Liver (tissue), 10 donors: ENCODE data around the gene RNF214. TPM values are rescaled to one million over a fixed set of nuclear protein-coding genes. Genes with fewer than 3 reads are reported as not detected.

Experiments
- DNase-seq: peaks from one replicate; pipeline ENCODE4 v3.0.0-alpha.2; 2017; ENCODE audit warnings: low spot score
- H3K27ac ChIP-seq, 2 donors: one replicate each; pipeline ENCODE4 v1.7.0; 2013; ENCODE audit warnings: inconsistent platforms in 2 of 2, low read length in 2 of 2, control low read depth in 1 of 2, low read depth in 1 of 2, mild to moderate bottlenecking in 1 of 2
- H3K27me3 ChIP-seq, 4 donors: one replicate each; pipeline versions ENCODE4 v1.6.1 to v1.7.0; 2013; ENCODE audit warnings: low read length in 3 of 4, inconsistent platforms in 1 of 4, mild to moderate bottlenecking in 1 of 4, moderate library complexity in 1 of 4; ENCODE audit not compliant: control insufficient read depth in 4 of 4, insufficient read depth in 4 of 4
- H3K36me3 ChIP-seq, 4 donors: one replicate each; pipeline versions ENCODE4 v1.6.1 to v1.7.0; 2013; ENCODE audit warnings: low read length in 3 of 4, mild to moderate bottlenecking in 3 of 4, low read depth in 1 of 4, moderate library complexity in 1 of 4; ENCODE audit not compliant: control insufficient read depth in 4 of 4, insufficient read depth in 3 of 4
- H3K4me1 ChIP-seq, 4 donors: one replicate each; pipeline versions ENCODE4 v1.6.1 to v1.7.0; 2013; ENCODE audit warnings: low read length in 3 of 4, mild to moderate bottlenecking in 3 of 4, moderate library complexity in 1 of 4; ENCODE audit not compliant: control insufficient read depth in 4 of 4, insufficient read depth in 4 of 4
- H3K4me3 ChIP-seq, 3 donors: one replicate each; pipeline versions ENCODE4 v1.6.1 to v1.7.0; 2013; ENCODE audit warnings: low read length in 3 of 3, control low read depth in 1 of 3, low read depth in 1 of 3, mild to moderate bottlenecking in 1 of 3
- H3K9ac ChIP-seq, 2 donors: one replicate each; pipeline ENCODE4 v1.7.0; 2013; ENCODE audit warnings: low read length in 2 of 2, mild to moderate bottlenecking in 2 of 2, moderate library complexity in 2 of 2, control low read depth in 1 of 2, low read depth in 1 of 2
- H3K9me3 ChIP-seq, 4 donors: one replicate each; pipeline versions ENCODE4 v1.6.1 to v1.7.0; 2013; ENCODE audit warnings: low read length in 3 of 4; ENCODE audit not compliant: control insufficient read depth in 4 of 4
- FOXA1 ChIP-seq: IDR thresholded peaks from 2 replicates; pipeline ENCODE4 v1.6.1; 2016; ENCODE audit warnings: antibody characterized with exemption
- FOXA2 ChIP-seq: IDR thresholded peaks from 2 replicates; pipeline ENCODE4 v1.6.1; 2016; ENCODE audit warnings: antibody characterized with exemption
- GABPA ChIP-seq, 2 donors: IDR thresholded peaks in 1 of 2; conservative IDR thresholded peaks in 1 of 2; 2 replicates each; pipeline ENCODE4 v1.6.1; 2016; ENCODE audit warnings: antibody characterized with exemption in 2 of 2, mild to moderate bottlenecking in 1 of 2, moderate library complexity in 1 of 2
- JUND ChIP-seq, 2 donors: IDR thresholded peaks; 2 replicates each; pipeline ENCODE4 v1.6.1; 2016; ENCODE audit warnings: antibody characterized with exemption in 2 of 2
- MAX ChIP-seq: IDR thresholded peaks from 2 replicates; pipeline ENCODE4 v1.6.1; 2016; ENCODE audit warnings: antibody characterized with exemption
- RXRA ChIP-seq, 2 donors: IDR thresholded peaks; 2 replicates each; pipeline ENCODE4 v1.6.1; 2017 to 2018; ENCODE audit warnings: antibody characterized with exemption in 2 of 2, mild to moderate bottlenecking in 1 of 2
- SP1 ChIP-seq: IDR thresholded peaks from 2 replicates; pipeline ENCODE4 v1.6.1; 2018; ENCODE audit warnings: antibody characterized with exemption, mild to moderate bottlenecking
- TAF1 ChIP-seq: conservative IDR thresholded peaks from 2 replicates; pipeline ENCODE4 v1.6.1; 2016; ENCODE audit warnings: antibody characterized with exemption, mild to moderate bottlenecking
- ZBTB33 ChIP-seq: IDR thresholded peaks from 2 replicates; pipeline ENCODE4 v1.6.1; 2016; ENCODE audit warnings: antibody characterized with exemption
- WGBS: extraction: QIAGEN DNeasy Blood & Tissue Kit; methylation state at CpG from one replicate; pipeline ENCODE4 v1.1.7; 2013; 5-methylcytosine and 5-hydroxymethylcytosine counted together
- polyA plus RNA-seq, 2 donors: library from polyadenylated mRNA; stranded (reverse) in 1 of 2; unstranded in 1 of 2; fragments of 200-250 nt in 1 of 2; fragments of >200 nt in 1 of 2; fragmentation: Nextera tagmentation in 1 of 2; extraction: Ambion mirVana in 1 of 2; gene quantifications; one replicate each; pipeline versions ENCODE4 v1.2.1 to v1.2.3, GENCODE V29; 2013 to 2015
- small RNA-seq: library from RNA; depleted of rRNA; stranded (forward); fragments of <200 nt; gene quantifications from one replicate; pipeline ENCODE3, GENCODE V24; 2014
- total RNA-seq, 2 donors: library from RNA; depleted of rRNA; stranded (reverse); fragments of >200 nt; gene quantifications; one replicate each; pipeline ENCODE4 v1.2.3, GENCODE V29; 2014
- donor health status: healthy.
- donor health status: healthy.
- donor health status: healthy.
- donor health status: healthy.
- donor health status: healthy.

The RNF214 gene
- total and polyA plus RNA-seq, 4 donors: 4.6 to 6.2 (median 6.0) TPM

GRCh38 chr11:117333917-117334316, 101.4 kb downstream of the RNF214 start:
- TF ChIP-seq SP1 (no peak), FOXA2 (no peak)
- Histone ChIP-seq H3K4me3 (no peak overlapping the region), H3K9me3 (no peaks in the 10 kb centered on the region), H3K36me3 (peaks cover 0 to 2% (median 0%) of the 10 kb centered on the region in 4 donors), H3K27me3 (no peaks in the 10 kb centered on the region), H3K9ac (no peak overlapping the region), H3K4me1 (peaks cover 0 to 4% (median 3%) of the 10 kb centered on the region in 4 donors), H3K27ac (no peak overlapping the region)
- no peak for DNase-seq
- 93% methylated on average over 9 of the region's 9 CpGs for WGBS

GRCh38 chr11:117334896-117335295, 102.4 kb downstream of the RNF214 start:
- no peaks in the 10 kb centered on the region for H3K27me3 ChIP-seq
- H3K4me3 ChIP-seq: no peak overlapping the region
- H3K9me3 ChIP-seq: no peaks in the 10 kb centered on the region
- H3K27ac ChIP-seq: no peak overlapping the region
- peaks cover 0 to 4% (median under 1%) of the 10 kb centered on the region in 4 donors for H3K36me3 ChIP-seq
- DNase-seq: no peak
- no peaks in the 10 kb centered on the region for H3K4me1 ChIP-seq
- no peak overlapping the region for H3K9ac ChIP-seq
- WGBS: 93% methylated on average over 6 of the region's 6 CpGs
- no peak for TF ChIP-seq JUND (IDR thresholded peaks at IDR 0.05)
- no peak for TF ChIP-seq SP1
- no peak for TF ChIP-seq FOXA2
- TF ChIP-seq RXRA (IDR thresholded peaks at IDR 0.05): no peak
- no peak for TF ChIP-seq MAX
- TF ChIP-seq ZBTB33: no peak
- no peak for TF ChIP-seq TAF1
- no peak for TF ChIP-seq FOXA1

GRCh38 chr11:117335399-117335798, 102.9 kb downstream of the RNF214 start:
- 98% methylated on average over 5 of the region's 5 CpGs for WGBS
- Histone ChIP-seq H3K27me3 (no peaks in the 10 kb centered on the region), H3K27ac (no peak overlapping the region), H3K4me1 (no peaks in the 10 kb centered on the region), H3K9ac (no peak overlapping the region), H3K4me3 (no peak overlapping the region), H3K9me3 (no peaks in the 10 kb centered on the region), H3K36me3 (peaks cover 0 to 4% (median 3%) of the 10 kb centered on the region in 4 donors)
- TF ChIP-seq GABPA (IDR thresholded peaks at IDR 0.05 in 1 of 2, conservative IDR thresholded peaks at IDR 0.05 in 1 of 2) (no peak), MAX (no peak)
- DNase-seq: no peak

Small RNA genes within 50 kb of the gene (small RNA-seq; reads per million reads assigned to genes)
- not detected for gene RF00564

Other genes with a start within 250 kb of the RNF214 start
- gene SIK3, start 134.2 kb upstream of the RNF214 start, total RNA-seq: 10 to 100 TPM; 17.6 to 52.4 TPM
- gene SIK3, start 134.2 kb upstream of the RNF214 start, polyA plus RNA-seq: 10 to 100 TPM in 1 of 2 donors, 1 to 10 TPM in 1; 6.9 to 11.2 TPM
- gene PAFAH1B2, start 88.4 kb upstream of the RNF214 start, total RNA-seq: 10 to 100 TPM; 33.4 to 39.8 TPM
- gene PAFAH1B2, start 88.4 kb upstream of the RNF214 start, polyA plus RNA-seq: 10 to 100 TPM; 12.7 to 16.4 TPM
- 10 to 100 TPM; 21.7 to 42.9 TPM for gene SIDT2, start 53.9 kb upstream of the RNF214 start, total RNA-seq
- 10 to 100 TPM; 11.2 to 23.1 TPM for gene SIDT2, start 53.9 kb upstream of the RNF214 start, polyA plus RNA-seq
- gene TAGLN, start 33.3 kb upstream of the RNF214 start, total RNA-seq: 100 to 1,000 TPM in 1 of 2 donors, 1 to 10 TPM in 1; 7.4 to 168 TPM
- 100 to 1,000 TPM in 1 of 2 donors, 10 to 100 TPM in 1; 24.6 to 309 TPM for gene TAGLN, start 33.3 kb upstream of the RNF214 start, polyA plus RNA-seq
- gene PCSK7, start 598 bp upstream of the RNF214 start, total RNA-seq: 10 to 100 TPM; 19.7 to 32.3 TPM
- gene PCSK7, start 598 bp upstream of the RNF214 start, polyA plus RNA-seq: 10 to 100 TPM in 1 of 2 donors, 1 to 10 TPM in 1; 7.3 to 12.7 TPM
- gene BACE1-AS, start 58.7 kb downstream of the RNF214 start, total RNA-seq: 1 to 10 TPM; 1.6 to 1.7 TPM
- gene BACE1-AS, start 58.7 kb downstream of the RNF214 start, polyA plus RNA-seq: 1 to 10 TPM in 1 of 2 donors, under 1 TPM in 1; 0.85 to 2.9 TPM
- 10 to 100 TPM; 14.0 to 21.8 TPM for gene BACE1, start 83.6 kb downstream of the RNF214 start, total RNA-seq
- gene BACE1, start 83.6 kb downstream of the RNF214 start, polyA plus RNA-seq: 10 to 100 TPM in 1 of 2 donors, 1 to 10 TPM in 1; 7.3 to 14.3 TPM
- gene CEP164, start 95.2 kb downstream of the RNF214 start, total RNA-seq: 10 to 100 TPM in 1 of 2 donors, 1 to 10 TPM in 1; 4.9 to 12.3 TPM
- gene CEP164, start 95.2 kb downstream of the RNF214 start, polyA plus RNA-seq: 1 to 10 TPM; 4.1 to 6.8 TPM